IMR-90 (cell line): ENCODE results near the gene CABP7. TPM values are rescaled to one million over a fixed set of nuclear protein-coding genes. Genes with fewer than 3 reads are reported as not detected.

Experiments
- ATAC-seq: fragments of 200-7000 bp; cut with Tn5 transposase; 2 replicates; pipeline ENCODE4 v1.9.1; 2020; ENCODE audit warnings: low read depth, mild to moderate bottlenecking, moderate library complexity
- BruUV-seq: library from RNA; stranded (reverse); fragments of 400-500 nt; replicated peaks from 2 replicates; lab custom pipeline; 2021; lab: Mats Ljungman, UMichigan
- CTCF ChIA-PET: fragments of 300-600 bp; formaldehyde crosslinking; extraction: SDS; loops from one replicate; lab custom pipeline; 2021; ENCODE audit warnings: antibody characterized with exemption; lab: Yijun Ruan, JAX
- POLR2A ChIA-PET: fragments of 300-600 bp; sonication (Branson Sonifier 250); formaldehyde crosslinking; loops from one replicate; lab custom pipeline; 2022; ENCODE audit warnings: antibody characterized with exemption; ENCODE audit not compliant: unreplicated experiment; lab: Charles Lee
- DNase-seq: peaks from one replicate; pipeline ENCODE4 v3.0.0; 2013
- H2AFZ ChIP-seq: replicated peaks from 2 replicates; pipeline ENCODE3; 2013; ENCODE audit warnings: low read length, mild to moderate bottlenecking; ENCODE audit not compliant: poor library complexity
- H2AK5ac ChIP-seq: 2 replicates; pipeline ENCODE4 v1.6.1; 2013; ENCODE audit warnings: low read depth, low read length, inconsistent platforms
- H2AK9ac ChIP-seq: replicated peaks from 2 replicates; pipeline ENCODE3; 2013; ENCODE audit warnings: mild to moderate bottlenecking, low read depth, low read length, moderate library complexity; ENCODE audit not compliant: poor library complexity
- H2BK120ac ChIP-seq: 2 replicates; pipeline ENCODE4 v1.6.1; 2013; ENCODE audit warnings: low read depth, low read length, inconsistent platforms
- H2BK15ac ChIP-seq: 3 replicates; pipeline ENCODE4 v1.6.1; 2013; ENCODE audit warnings: low read depth, low read length, inconsistent platforms
- H2BK20ac ChIP-seq: 2 replicates; pipeline ENCODE4 v1.6.1; 2013; ENCODE audit warnings: low read depth, mild to moderate bottlenecking, inconsistent platforms, low read length, moderate library complexity
- H2BK5ac ChIP-seq: 2 replicates; pipeline ENCODE4 v1.6.1; 2013; ENCODE audit warnings: mild to moderate bottlenecking, low read depth, low read length, inconsistent platforms; ENCODE audit not compliant: poor library complexity, severe bottlenecking
- H3K14ac ChIP-seq: replicated peaks from 2 replicates; pipeline ENCODE4 v1.6.1; 2013; ENCODE audit warnings: low read depth, low read length, inconsistent platforms
- H3K18ac ChIP-seq: 2 replicates; pipeline ENCODE4 v1.6.1; 2013; ENCODE audit warnings: low read depth, low read length, control low read depth
- H3K23ac ChIP-seq: 2 replicates; pipeline ENCODE4 v1.6.1; 2013; ENCODE audit warnings: low read depth, low read length, inconsistent platforms
- H3K27ac ChIP-seq: 2 replicates; pipeline ENCODE4 v1.5.1; 2013; ENCODE audit warnings: mild to moderate bottlenecking, control low read depth, low read length; ENCODE audit not compliant: insufficient read depth
- H3K27me3 ChIP-seq: 2 replicates; pipeline ENCODE4 v1.6.1; 2013; ENCODE audit warnings: low read length; ENCODE audit not compliant: control insufficient read depth, insufficient read depth
- H3K36me3 ChIP-seq: 2 replicates; pipeline ENCODE4 v1.6.1; 2013; ENCODE audit warnings: low read length, mixed read lengths; ENCODE audit not compliant: control insufficient read depth, insufficient read depth
- H3K4ac ChIP-seq: 2 replicates; pipeline ENCODE4 v1.6.1; 2013; ENCODE audit warnings: low read depth, low read length, inconsistent platforms
- H3K4me1 ChIP-seq: 2 replicates; pipeline ENCODE4 v1.6.1; 2013; ENCODE audit warnings: low read length, mixed read lengths; ENCODE audit not compliant: control insufficient read depth, insufficient read depth
- H3K4me2 ChIP-seq: 2 replicates; pipeline ENCODE4 v1.6.1; 2013; ENCODE audit warnings: low read depth, mild to moderate bottlenecking, control low read depth, low read length, moderate library complexity
- H3K4me3 ChIP-seq: 2 replicates; pipeline ENCODE4 v1.5.1; 2013; ENCODE audit warnings: low read depth, mild to moderate bottlenecking, control low read depth, low read length, moderate library complexity; ENCODE audit not compliant: insufficient read depth
- H3K56ac ChIP-seq: 2 replicates; pipeline ENCODE4 v1.6.1; 2013; ENCODE audit warnings: low read length, inconsistent platforms; ENCODE audit not compliant: insufficient read depth; ENCODE audit errors: extremely low read depth
- H3K79me1 ChIP-seq, 2 experiments: 2 replicates each; pipeline ENCODE4 v1.6.1; 2013; ENCODE audit warnings: low read length in 2 of 2, inconsistent platforms in 1 of 2, low read depth in 1 of 2
- H3K9ac ChIP-seq: 2 replicates; pipeline ENCODE4 v1.6.1; 2013; ENCODE audit warnings: low read depth, low read length, control low read depth
- H3K9me1 ChIP-seq: 2 replicates; pipeline ENCODE4 v1.6.1; 2013; ENCODE audit warnings: low read length, inconsistent platforms; ENCODE audit not compliant: insufficient read depth
- H3K9me3 ChIP-seq: 2 replicates; pipeline ENCODE4 v1.6.1; 2013; ENCODE audit warnings: low read length; ENCODE audit not compliant: control insufficient read depth, insufficient read depth
- H4K20me1 ChIP-seq: 2 replicates; pipeline ENCODE4 v1.6.1; 2013; ENCODE audit warnings: low read length, inconsistent platforms; ENCODE audit not compliant: insufficient read depth
- H4K5ac ChIP-seq: 2 replicates; pipeline ENCODE4 v1.6.1; 2013; ENCODE audit warnings: mild to moderate bottlenecking, low read depth, low read length, control low read depth
- H4K8ac ChIP-seq, 2 experiments: 2 replicates each; pipeline ENCODE4 v1.6.1; 2013; ENCODE audit warnings: low read depth in 2 of 2, low read length in 2 of 2, control low read depth in 1 of 2, inconsistent platforms in 1 of 2
- H4K91ac ChIP-seq: 2 replicates; pipeline ENCODE4 v1.6.1; 2013; ENCODE audit warnings: low read depth, low read length, inconsistent platforms; ENCODE audit not compliant: insufficient read depth
- BHLHE40 ChIP-seq: fragments of 150-350 bp; IDR thresholded peaks from 2 replicates; pipeline ENCODE4 v1.6.1; 2016; ENCODE audit warnings: mild to moderate bottlenecking, low read depth, low read length
- ELK1 ChIP-seq: fragments of 150-350 bp; IDR thresholded peaks from 2 replicates; pipeline ENCODE4 v1.6.1; 2016; ENCODE audit warnings: low read depth, mild to moderate bottlenecking, low read length, moderate library complexity, borderline replicate concordance
- FOS ChIP-seq: fragments of 150-350 bp; IDR thresholded peaks from 2 replicates; pipeline ENCODE4 v1.6.1; 2016; ENCODE audit warnings: low read depth, low read length
- MXI1 ChIP-seq: IDR thresholded peaks from 2 replicates; pipeline ENCODE4 v1.6.1; 2012; ENCODE audit warnings: low read depth, mild to moderate bottlenecking, low read length, moderate library complexity, borderline replicate concordance
- NFE2L2 ChIP-seq: fragments of 150-350 bp; IDR thresholded peaks from 2 replicates; pipeline ENCODE4 v1.6.1; 2016; ENCODE audit warnings: low read depth, mild to moderate bottlenecking, low read length
- POLR2A ChIP-seq: IDR thresholded peaks from 2 replicates; pipeline ENCODE4 v1.6.1; 2012; ENCODE audit warnings: mild to moderate bottlenecking, low read depth, low read length
- RCOR1 ChIP-seq: IDR thresholded peaks from 2 replicates; pipeline ENCODE4 v1.6.1; 2012; ENCODE audit warnings: mild to moderate bottlenecking, low read length, improper control_type of control experiment; ENCODE audit not compliant: insufficient replicate concordance
- RFX5 ChIP-seq: IDR thresholded peaks from 2 replicates; pipeline ENCODE4 v1.8.0; 2012; ENCODE audit warnings: low read depth, mild to moderate bottlenecking, low read length, moderate library complexity
- USF2 ChIP-seq: fragments of 150-350 bp; IDR thresholded peaks from 2 replicates; pipeline ENCODE4 v1.6.1; 2017; ENCODE audit warnings: mild to moderate bottlenecking, antibody characterized with exemption, low read length, low read depth
- WGBS, 2 experiments: methylation state at CpG; one replicate each; pipeline versions ENCODE4 v1.1.5 to v1.1.7; 2013; ENCODE audit warnings: missing lambda C conversion rate in 2 of 2; ENCODE audit not compliant: insufficient read length in 1 of 2; ENCODE audit errors: extremely low coverage in 2 of 2; 5-methylcytosine and 5-hydroxymethylcytosine counted together
- dilution Hi-C: fragments of 300-500 bp; cut with HindIII; formaldehyde crosslinking; loops from one replicate; pipeline ENCODE4 v1.14.3; 2018; ENCODE audit warnings: low sequenced_read_pairs; ENCODE audit not compliant: unreplicated experiment
- in situ Hi-C: fragments of 300-500 bp; cut with MboI; formaldehyde crosslinking; loops from 3 replicates; pipeline ENCODE4 v1.14.3; 2019; ENCODE audit warnings: low sequenced_read_pairs, inconsistent platforms, mixed read lengths
- intact Hi-C: fragments of 100-400 bp; cut with micrococcal nuclease; formaldehyde crosslinking; loops from 2 replicates; pipeline ENCODE4 v1.10.0; 2022
- polyA plus RNA-seq, 3 experiments: library from polyadenylated mRNA; depleted of rRNA; stranded (reverse); fragments of >200 nt; gene quantifications; 2 replicates each; pipeline ENCODE4 v1.2.3, GENCODE V29; 2012; ENCODE audit warnings: low replicate concordance in 1 of 3
- total RNA-seq: library from RNA; depleted of rRNA; stranded (reverse); fragments of >200 nt; gene quantifications from 2 replicates; pipeline ENCODE4 v1.2.3, GENCODE V29; 2012

Gene CABP7
- total and polyA plus RNA-seq, 2 of the 4 experiments (the other 2 are of a cell fraction) = under 0.01 to 0.03 TPM

GRCh38 chr22:29768052-29768693 lies 48.4 kb downstream of the CABP7 start:
- POLR2A ChIA-PET = no interaction called here

More at GRCh38 chr22:29768052-29768693, 48.4 kb downstream of the CABP7 start:
- Histone ChIP-seq H2AFZ (no peak overlapping the region), H3K23ac (peak overlapping the region; percentile 100), H4K8ac (peak overlapping the region; percentile 89 to 99; a peak in 3 of 4 replicates), H3K56ac (peak overlapping the region; percentile 82; the same call in 1 of the 2 replicates), H3K4me1 (peaks cover 8% of the 10 kb centered on the region; the same call in 1 of the 2 replicates), H3K14ac (peak overlapping the region; percentile 100), H4K20me1 (peaks cover 5% of the 10 kb centered on the region), H3K18ac (no peak overlapping the region), H3K4me3 (peak overlapping the region; percentile 82), H3K27me3 (no peaks in the 10 kb centered on the region), H4K91ac (peak overlapping the region; percentile 99; the same call in 1 of the 2 replicates), H2BK5ac (peak overlapping the region; percentile 98), H2BK120ac (no peak overlapping the region), H2AK9ac (peak overlapping the region; percentile 98), H3K9me3 (no peaks in the 10 kb centered on the region), H4K5ac (peak overlapping the region; percentile 17; the same call in 1 of the 2 replicates), H3K4me2 (peak overlapping the region; percentile 89), H3K9me1 (peaks cover 9% of the 10 kb centered on the region), H3K27ac (peak overlapping the region; percentile 94; the same call in 1 of the 2 replicates), H3K9ac (peak overlapping the region; percentile 96), H2AK5ac (0 out of 2 replicates have a peak overlapping the region, but pooled peaks have one; percentile 6), H3K4ac (peak overlapping the region; percentile 99), H2BK20ac (no peak overlapping the region), H3K36me3 (peaks cover 12% of the 10 kb centered on the region), H3K79me1 (peaks cover 22 to 72% of the 10 kb centered on the region in 2 experiments), H2BK15ac (no peak overlapping the region)
- TSS peak; percentile 77 for BruUV-seq
- in situ Hi-C loops = no loop called here
- DNase-seq (no peak), ATAC-seq (no peak)
- intact Hi-C loops = no loop called here
- 83% methylated on average over 1 of the region's 6 CpGs; no CpG with 5 or more reads in 1 of the 2 experiments for WGBS, 2 experiments
- TF ChIP-seq USF2 (no peak), POLR2A (no peak; the same call in 1 of the 2 replicates), NFE2L2 (no peak), FOS (no peak), RFX5 (no peak), MXI1 (no peak), ELK1 (no peak), RCOR1 (no peak), BHLHE40 (no peak)
- dilution Hi-C loops = no loop called here
- CTCF ChIA-PET = no interaction called here
